Lower leg skin (tissue), 4 donors: ENCODE results near the gene NAALADL2. TPM values are rescaled to one million over a fixed set of nuclear protein-coding genes. Genes with fewer than 3 reads are reported as not detected.
"Not testable (repeated sequence)": the region's sequence is repeated elsewhere in the genome, so short reads cannot be mapped to it uniquely, and the experiment has no call there.

Experiments used
- DNase-seq, 2 donors: peaks; one replicate each; pipeline ENCODE4 v3.0.0-alpha.2; 2019; ENCODE audit warnings: low spot score in 2 of 2
- H3K4me3 ChIP-seq: fragments of 200-600 bp; sonication (generic); 2 replicates; pipeline ENCODE4 v1.5.1; 2017; ENCODE audit warnings: mild to moderate bottlenecking, low read depth; ENCODE audit not compliant: poor library complexity, severe bottlenecking
- POLR2A ChIP-seq, 2 donors: fragments of 450-650 bp; IDR thresholded peaks; one replicate each; pipeline ENCODE4 v1.6.1; 2016 to 2017; ENCODE audit warnings: antibody characterized with exemption in 2 of 2, mild to moderate bottlenecking in 1 of 2, moderate library complexity in 1 of 2
- WGBS, 2 donors: methylation state at CpG; one replicate each; pipeline ENCODE4 v1.1.5; 2018; 5-methylcytosine and 5-hydroxymethylcytosine counted together
- intact Hi-C: fragments of 100-400 bp; cut with DNase I; formaldehyde crosslinking; loops from one replicate; pipeline ENCODE4 v1.15.0; 2023; ENCODE audit warnings: low total_unique reads
- total RNA-seq, 4 donors: library from RNA; depleted of rRNA; stranded (reverse); fragments of >200 nt; gene quantifications; one replicate each; pipeline ENCODE4 v1.1.0, GENCODE V29; 2016
- TF ChIP-seq, protein P1 (sequence below), 3 donors: fragments of 450-650 bp; IDR thresholded peaks; one replicate each; pipeline ENCODE4 v1.5.1; 2016; ENCODE audit warnings: antibody characterized with exemption in 3 of 3, mild to moderate bottlenecking in 3 of 3, moderate library complexity in 2 of 3

NAALADL2 gene
- total RNA-seq, 4 donors from 2014 or later: 3.6 to 8.1 (median 4.6) TPM

DNA sequence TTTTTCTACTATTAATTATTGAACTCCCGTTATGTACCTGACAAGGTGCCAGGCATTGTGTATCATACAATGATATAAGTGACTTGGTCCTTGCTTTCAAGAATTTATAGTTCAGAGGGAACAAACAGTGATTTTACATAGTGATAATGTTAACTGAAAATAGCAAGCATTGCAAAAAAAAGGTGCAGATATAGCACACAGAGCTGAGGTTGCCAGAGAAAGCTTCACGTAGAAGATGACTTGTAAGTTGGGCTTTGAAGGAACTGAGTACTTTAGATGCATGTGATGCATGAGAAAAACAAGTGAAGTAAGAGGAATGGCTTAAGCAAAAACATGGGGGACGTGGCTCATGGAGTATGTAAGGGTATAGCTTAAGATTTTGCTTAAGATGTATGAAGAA lies 584.5 kb downstream of the NAALADL2 start:
- TF ChIP-seq, protein P1, sequence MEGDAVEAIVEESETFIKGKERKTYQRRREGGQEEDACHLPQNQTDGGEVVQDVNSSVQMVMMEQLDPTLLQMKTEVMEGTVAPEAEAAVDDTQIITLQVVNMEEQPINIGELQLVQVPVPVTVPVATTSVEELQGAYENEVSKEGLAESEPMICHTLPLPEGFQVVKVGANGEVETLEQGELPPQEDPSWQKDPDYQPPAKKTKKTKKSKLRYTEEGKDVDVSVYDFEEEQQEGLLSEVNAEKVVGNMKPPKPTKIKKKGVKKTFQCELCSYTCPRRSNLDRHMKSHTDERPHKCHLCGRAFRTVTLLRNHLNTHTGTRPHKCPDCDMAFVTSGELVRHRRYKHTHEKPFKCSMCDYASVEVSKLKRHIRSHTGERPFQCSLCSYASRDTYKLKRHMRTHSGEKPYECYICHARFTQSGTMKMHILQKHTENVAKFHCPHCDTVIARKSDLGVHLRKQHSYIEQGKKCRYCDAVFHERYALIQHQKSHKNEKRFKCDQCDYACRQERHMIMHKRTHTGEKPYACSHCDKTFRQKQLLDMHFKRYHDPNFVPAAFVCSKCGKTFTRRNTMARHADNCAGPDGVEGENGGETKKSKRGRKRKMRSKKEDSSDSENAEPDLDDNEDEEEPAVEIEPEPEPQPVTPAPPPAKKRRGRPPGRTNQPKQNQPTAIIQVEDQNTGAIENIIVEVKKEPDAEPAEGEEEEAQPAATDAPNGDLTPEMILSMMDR (IDR thresholded peaks at IDR 0.05): no peak
- TF ChIP-seq POLR2A (IDR thresholded peaks at IDR 0.05): no peak
- intact Hi-C loops: no loop called here
- no peak overlapping the region for H3K4me3 ChIP-seq
- 88 to 89% methylated on average over 3 of the region's 3 CpGs for WGBS, 2 donors
- DNase-seq: no peak

DNA sequence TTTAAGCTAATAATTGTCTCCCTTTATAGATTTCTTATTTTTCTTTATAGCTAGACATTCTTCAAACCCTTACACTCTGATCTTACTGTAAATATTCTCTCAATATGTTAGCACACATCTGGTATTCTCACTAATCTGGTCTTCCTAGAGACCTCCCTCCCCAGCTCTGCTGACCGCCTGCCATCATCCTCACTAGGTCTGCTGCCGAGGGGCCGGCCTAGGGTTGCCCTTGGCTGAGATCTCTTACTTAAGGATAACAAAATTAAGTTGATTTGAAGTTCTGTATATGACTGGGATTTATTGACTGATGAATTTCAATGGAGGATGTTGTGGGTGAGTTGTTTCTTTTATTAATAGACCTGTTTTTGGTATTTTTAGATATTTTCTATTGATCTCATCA lies 586.6 kb downstream of the NAALADL2 start:
- intact Hi-C loops: no loop called here
- TF ChIP-seq POLR2A (IDR thresholded peaks at IDR 0.05): no peak
- TF ChIP-seq, protein P1 (IDR thresholded peaks at IDR 0.05): no peak
- DNase-seq: no peak
- H3K4me3 ChIP-seq: no peak overlapping the region
- WGBS, 2 donors: 99% methylated on average over 3 of the region's 3 CpGs

DNA sequence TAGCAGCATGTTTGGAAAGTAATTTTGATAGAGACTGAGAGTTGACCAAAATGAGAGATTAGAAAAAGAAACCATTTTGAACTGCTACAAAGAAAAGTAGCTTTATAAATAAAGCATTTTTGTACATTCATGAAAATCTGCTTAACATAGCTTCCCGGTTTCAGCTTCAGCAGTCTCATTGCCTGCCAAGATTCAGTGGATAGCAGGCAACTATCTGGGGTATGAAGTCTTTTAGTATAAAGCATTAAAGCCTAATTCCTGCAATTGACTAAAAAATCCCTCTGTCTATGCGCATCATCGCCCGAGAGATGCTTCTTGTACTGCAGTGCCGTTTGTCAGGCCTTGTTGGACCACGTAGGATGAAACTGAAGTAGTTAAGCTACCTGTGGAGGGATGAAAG lies 588.4 kb downstream of the NAALADL2 start:
- intact Hi-C loops: no loop called here
- no peak for DNase-seq
- TF ChIP-seq, protein P1 (IDR thresholded peaks at IDR 0.05): no peak
- TF ChIP-seq POLR2A (IDR thresholded peaks at IDR 0.05): no peak
- 88 to 89% methylated on average over 6 of the region's 6 CpGs for WGBS, 2 donors
- no peak overlapping the region for H3K4me3 ChIP-seq

GRCh38 chr3:175453361-175453760 lies 594.2 kb downstream of the NAALADL2 start:
- no peak overlapping the region for H3K4me3 ChIP-seq
- no peak for TF ChIP-seq POLR2A (IDR thresholded peaks at IDR 0.05)
- TF ChIP-seq, protein P1 (IDR thresholded peaks at IDR 0.05): no peak
- DNase-seq: no peak
- 94 to 95% methylated on average over 3 of the region's 3 CpGs for WGBS, 2 donors
- intact Hi-C loops: no loop called here

GRCh38 chr3:175456466-175456865 lies 597.3 kb downstream of the NAALADL2 start:
- TF ChIP-seq, protein P1 (IDR thresholded peaks at IDR 0.05): no peak
- no peak for TF ChIP-seq POLR2A (IDR thresholded peaks at IDR 0.05)
- WGBS, 2 donors: 67 to 70% methylated on average over 2 of the region's 2 CpGs
- intact Hi-C loops: no loop called here
- H3K4me3 ChIP-seq: no peak overlapping the region
- DNase-seq: no peak

DNA sequence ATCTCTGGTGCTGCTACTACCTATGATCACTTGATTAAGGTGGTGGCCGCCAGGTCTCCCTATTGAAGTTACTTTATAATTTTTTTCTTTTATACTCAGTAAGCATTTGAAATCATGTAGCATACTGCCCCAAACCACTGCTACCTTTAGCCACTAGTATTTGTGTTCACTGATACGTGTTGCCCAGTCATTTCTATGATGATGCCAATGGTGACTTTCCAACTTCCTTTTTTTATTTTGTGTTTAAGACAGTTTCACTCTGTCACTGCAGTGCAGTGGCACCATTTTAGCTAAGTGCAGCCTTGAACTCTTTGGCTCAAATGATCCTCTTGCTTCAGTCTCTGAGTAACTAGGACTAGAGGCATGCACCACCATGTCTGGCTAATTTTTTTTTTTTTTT lies 598.2 kb downstream of the NAALADL2 start:
- TF ChIP-seq POLR2A (IDR thresholded peaks at IDR 0.05): no peak
- TF ChIP-seq, protein P1 (IDR thresholded peaks at IDR 0.05): no peak
- H3K4me3 ChIP-seq: no peak overlapping the region
- WGBS, 2 donors: 95 to 97% methylated on average over 2 of the region's 2 CpGs
- intact Hi-C loops: no loop called here
- no peak for DNase-seq

- DNase-seq, intact Hi-C loops, H3K4me3 ChIP-seq: not testable (repeated sequence)
- 91 to 93% methylated on average over 4 of the region's 4 CpGs for WGBS, 2 donors
Observed at GRCh38 chr3:175460849-175461399, 601.8 kb downstream of the NAALADL2 start.
